ENCODE measurements around the gene FCRL4. TPM values are rescaled to one million over a fixed set of nuclear protein-coding genes. Genes with fewer than 3 reads are reported as not detected.

FCRL4 gene
- total RNA-seq = not detected

GRCh38 chr1:157597959-157598667 lies at the start of gene FCRL4:
FCRL4 (minus strand) TSS chr1:157598085; CDS start chr1:157597944, 141 bp downstream.
- intact Hi-C loops (cut with DNase I, micrococcal nuclease) = no loop called here
- Mint-ChIP-seq H3K27ac (no peak within 1 kb of the TSS), H3K4me1 (no peaks in the 10 kb centered on the region), H3K9me3 (ENCODE audit: low read depth) (no peaks in the 10 kb centered on the region), H3K4me3 (no peak within 1 kb of the TSS), H3K27me3 (peaks cover 9% of the 10 kb centered on the region), H3K36me3 (ENCODE audit: low read depth) (no peaks in the 10 kb centered on the region)
- DNase-seq (no peak), ATAC-seq (peak; percentile 47)
- POLR2A ChIA-PET = no interaction called here
- CTCF ChIA-PET = no interaction called here

- ATAC-seq = no peak
- intact Hi-C loops (cut with DNase I, micrococcal nuclease) = no loop called here
- ChIA-PET POLR2A (no interaction called here), CTCF (interaction anchor here (0.6 kb wide), 1 partner anchor 103 kb away, joined by 3 read pairs; no protein-coding TSS in a partner anchor)
- Mint-ChIP-seq H3K27ac (no peak overlapping the region), H3K36me3 (ENCODE audit: low read depth) (no peaks in the 10 kb centered on the region), H3K27me3 (peaks cover 2% of the 10 kb centered on the region), H3K4me1 (no peaks in the 10 kb centered on the region), H3K4me3 (no peak overlapping the region), H3K9me3 (ENCODE audit: low read depth) (no peaks in the 10 kb centered on the region)
- DNase-seq = no peak
Measured at GRCh38 chr1:157646144-157646543, 48.3 kb upstream of the FCRL4 start.

- POLR2A ChIA-PET = no interaction called here
- H3K4me1 Mint-ChIP-seq = no peaks in the 10 kb centered on the region
- no peak for ATAC-seq
- no peak for DNase-seq
- no peaks in the 10 kb centered on the region for H3K9me3 Mint-ChIP-seq (ENCODE audit: low read depth)
- CTCF ChIA-PET = no interaction called here
- H3K36me3 Mint-ChIP-seq (ENCODE audit: low read depth) = no peaks in the 10 kb centered on the region
- peaks cover 2% of the 10 kb centered on the region for H3K27me3 Mint-ChIP-seq
- H3K27ac Mint-ChIP-seq = no peak overlapping the region
- intact Hi-C loops (cut with DNase I, micrococcal nuclease) = no loop called here
- H3K4me3 Mint-ChIP-seq = no peak overlapping the region
Measured at GRCh38 chr1:157641177-157641576, 43.3 kb upstream of the FCRL4 start.

GRCh38 chr1:157639800-157640199 lies 41.9 kb upstream of the FCRL4 start:
- H3K9me3 Mint-ChIP-seq (ENCODE audit: low read depth) = no peaks in the 10 kb centered on the region

GRCh38 chr1:157628773-157629172 lies 30.9 kb upstream of the FCRL4 start:
- intact Hi-C loops (cut with DNase I, micrococcal nuclease) = no loop called here
- POLR2A ChIA-PET = no interaction called here

More at GRCh38 chr1:157639800-157640199, 41.9 kb upstream of the FCRL4 start:
- H3K4me3 Mint-ChIP-seq = no peak overlapping the region
- DNase-seq (no peak), ATAC-seq (no peak)
- ChIA-PET CTCF (no interaction called here), POLR2A (no interaction called here)
- peaks cover 2% of the 10 kb centered on the region for H3K27me3 Mint-ChIP-seq
- no peaks in the 10 kb centered on the region for H3K36me3 Mint-ChIP-seq (ENCODE audit: low read depth)
- H3K4me1 Mint-ChIP-seq = no peaks in the 10 kb centered on the region
- intact Hi-C loops (cut with DNase I, micrococcal nuclease) = no loop called here
- no peak overlapping the region for H3K27ac Mint-ChIP-seq

GRCh38 chr1:157626099-157626498 lies 28.2 kb upstream of the FCRL4 start:
- intact Hi-C loops (cut with DNase I, micrococcal nuclease) = loop anchor here (1.0 kb wide), 1 partner anchor 46 kb away; no protein-coding TSS in a partner anchor
- Mint-ChIP-seq H3K9me3 (ENCODE audit: low read depth) (no peaks in the 10 kb centered on the region), H3K27ac (no peak overlapping the region), H3K36me3 (ENCODE audit: low read depth) (no peaks in the 10 kb centered on the region), H3K4me1 (no peaks in the 10 kb centered on the region), H3K27me3 (peaks cover 15% of the 10 kb centered on the region), H3K4me3 (no peak overlapping the region)
- peak; percentile 67 for DNase-seq
- peak; percentile 69 for ATAC-seq
- ChIA-PET CTCF (interaction anchor here (2.7 kb wide), 1 partner anchor 46 kb away, joined by 9 read pairs; no protein-coding TSS in a partner anchor), POLR2A (no interaction called here)

More at GRCh38 chr1:157628773-157629172, 30.9 kb upstream of the FCRL4 start:
- H3K9me3 Mint-ChIP-seq (ENCODE audit: low read depth) = no peaks in the 10 kb centered on the region
- no peak overlapping the region for H3K27ac Mint-ChIP-seq
- no peaks in the 10 kb centered on the region for H3K4me1 Mint-ChIP-seq
- DNase-seq = no peak
- CTCF ChIA-PET = interaction anchor here (1.8 kb wide), 1 partner anchor 48 kb away, joined by 6 read pairs; no protein-coding TSS in a partner anchor
- no peaks in the 10 kb centered on the region for H3K36me3 Mint-ChIP-seq (ENCODE audit: low read depth)
- no peak overlapping the region for H3K4me3 Mint-ChIP-seq
- peaks cover 20% of the 10 kb centered on the region for H3K27me3 Mint-ChIP-seq
- ATAC-seq = no peak

- ChIA-PET CTCF (interaction anchor here (1.1 to 2.7 kb wide), 3 partner anchors 11 to 45 kb away, joined by 3 to 9 read pairs (median 3); no protein-coding TSS in a partner anchor), POLR2A (no interaction called here)
- ATAC-seq (no peak), DNase-seq (no peak)
- Mint-ChIP-seq H3K4me3 (no peak overlapping the region), H3K27ac (no peak overlapping the region), H3K4me1 (no peaks in the 10 kb centered on the region), H3K27me3 (peaks cover 11% of the 10 kb centered on the region), H3K9me3 (ENCODE audit: low read depth) (no peaks in the 10 kb centered on the region), H3K36me3 (ENCODE audit: low read depth) (no peaks in the 10 kb centered on the region)
- intact Hi-C loops (cut with DNase I, micrococcal nuclease) = no loop called here
Measured at GRCh38 chr1:157624471-157624870, 26.6 kb upstream of the FCRL4 start.

GRCh38 chr1:157622471-157622870 lies 24.6 kb upstream of the FCRL4 start:
- Mint-ChIP-seq H3K4me3 (no peak overlapping the region), H3K4me1 (no peaks in the 10 kb centered on the region), H3K27me3 (peaks cover 11% of the 10 kb centered on the region), H3K36me3 (ENCODE audit: low read depth) (no peaks in the 10 kb centered on the region), H3K27ac (no peak overlapping the region), H3K9me3 (ENCODE audit: low read depth) (no peaks in the 10 kb centered on the region)
- DNase-seq (no peak), ATAC-seq (no peak)
- CTCF ChIA-PET = no interaction called here
- POLR2A ChIA-PET = no interaction called here
- intact Hi-C loops (cut with DNase I, micrococcal nuclease) = no loop called here

- ChIA-PET CTCF (interaction anchor here (1.4 kb wide), 1 partner anchor 38 kb away, joined by 3 read pairs; no protein-coding TSS in a partner anchor), POLR2A (no interaction called here)
- Mint-ChIP-seq H3K9me3 (ENCODE audit: low read depth) (no peaks in the 10 kb centered on the region), H3K4me1 (no peaks in the 10 kb centered on the region), H3K36me3 (ENCODE audit: low read depth) (no peaks in the 10 kb centered on the region), H3K27me3 (peaks cover 2% of the 10 kb centered on the region), H3K4me3 (no peak overlapping the region), H3K27ac (no peak overlapping the region)
- DNase-seq (no peak), ATAC-seq (no peak)
- intact Hi-C loops (cut with DNase I, micrococcal nuclease) = no loop called here
Measured at GRCh38 chr1:157618190-157618589, 20.3 kb upstream of the FCRL4 start.

GRCh38 chr1:157600236-157600635 lies 2.4 kb upstream of the FCRL4 start:
- ChIA-PET POLR2A (no interaction called here), CTCF (no interaction called here)
- Mint-ChIP-seq H3K4me3 (no peak overlapping the region), H3K27me3 (peaks cover 13% of the 10 kb centered on the region), H3K9me3 (ENCODE audit: low read depth) (no peaks in the 10 kb centered on the region), H3K27ac (no peak overlapping the region), H3K36me3 (ENCODE audit: low read depth) (no peaks in the 10 kb centered on the region), H3K4me1 (no peaks in the 10 kb centered on the region)
- DNase-seq (no peak), ATAC-seq (no peak)
- intact Hi-C loops (cut with DNase I, micrococcal nuclease) = no loop called here

- CTCF ChIA-PET = interaction anchor here (0.6 to 3.3 kb wide), 2 partner anchors 16 to 302 kb away, joined by 3 to 15 read pairs; no protein-coding TSS in a partner anchor
- H3K27ac Mint-ChIP-seq = no peak overlapping the region
- H3K4me1 Mint-ChIP-seq = no peaks in the 10 kb centered on the region
- no peak overlapping the region for H3K4me3 Mint-ChIP-seq
- intact Hi-C loops (cut with DNase I, micrococcal nuclease) = no loop called here
- POLR2A ChIA-PET = no interaction called here
- ATAC-seq = no peak
- no peak for DNase-seq
- no peaks in the 10 kb centered on the region for H3K9me3 Mint-ChIP-seq (ENCODE audit: low read depth)
- H3K36me3 Mint-ChIP-seq (ENCODE audit: low read depth) = no peaks in the 10 kb centered on the region
- H3K27me3 Mint-ChIP-seq = peaks cover 6% of the 10 kb centered on the region
Measured at GRCh38 chr1:157596384-157596783, 1.5 kb downstream of the FCRL4 start.

GRCh38 chr1:157595356-157595755 lies 2.5 kb downstream of the FCRL4 start:
- Mint-ChIP-seq H3K4me3 (no peak overlapping the region), H3K36me3 (ENCODE audit: low read depth) (no peaks in the 10 kb centered on the region), H3K27me3 (peaks cover 4% of the 10 kb centered on the region), H3K27ac (no peak overlapping the region), H3K9me3 (ENCODE audit: low read depth) (no peaks in the 10 kb centered on the region), H3K4me1 (no peaks in the 10 kb centered on the region)
- POLR2A ChIA-PET = no interaction called here
- DNase-seq (no peak), ATAC-seq (no peak)
- intact Hi-C loops (cut with DNase I, micrococcal nuclease) = no loop called here
- CTCF ChIA-PET = interaction anchor here (3.3 kb wide), 1 partner anchor 15 kb away, joined by 15 read pairs; no protein-coding TSS in a partner anchor

All from activated CD4-positive, alpha-beta T cell treated with anti-CD3 and anti-CD28 coated beads for 36 hours (primary cell).